HG03565 (cell line): ENCODE measurements around the gene PDE5A.

ENCODE experiments used
- ATAC-seq: cut with Tn5 transposase; IDR thresholded peaks from one replicate; pipeline ENCODE4 v1.9.1; 2021; ENCODE audit warnings: mild to moderate bottlenecking, moderate library complexity; ENCODE audit not compliant: unreplicated experiment

The PDE5A gene

GRCh38 chr4:119525005-119525749, 103.4 kb downstream of the PDE5A start:
- ATAC-seq, result no peak

- no peak for ATAC-seq
Measured at GRCh38 chr4:119523399-119523798, 105.2 kb downstream of the PDE5A start.

DNA sequence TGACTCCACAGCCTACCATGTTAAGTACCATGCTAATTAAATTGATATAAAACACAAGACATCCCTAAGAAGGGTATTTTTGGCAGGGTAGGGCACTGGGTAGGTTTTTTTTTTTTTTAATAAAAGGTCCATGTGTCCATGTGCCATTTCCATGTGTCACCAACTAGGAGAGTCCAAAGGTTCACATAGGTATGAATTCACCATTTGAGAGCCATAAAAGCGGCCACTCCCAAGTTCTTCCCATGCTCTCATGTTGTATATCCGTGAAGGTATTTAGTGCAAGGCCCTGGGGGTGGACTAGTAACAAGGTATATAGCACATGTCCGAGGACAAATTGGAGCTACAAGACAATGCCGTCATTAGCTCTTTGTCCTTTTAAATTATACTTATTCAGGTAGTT, 107.3 kb downstream of the PDE5A start:
- ATAC-seq, result no peak

DNA sequence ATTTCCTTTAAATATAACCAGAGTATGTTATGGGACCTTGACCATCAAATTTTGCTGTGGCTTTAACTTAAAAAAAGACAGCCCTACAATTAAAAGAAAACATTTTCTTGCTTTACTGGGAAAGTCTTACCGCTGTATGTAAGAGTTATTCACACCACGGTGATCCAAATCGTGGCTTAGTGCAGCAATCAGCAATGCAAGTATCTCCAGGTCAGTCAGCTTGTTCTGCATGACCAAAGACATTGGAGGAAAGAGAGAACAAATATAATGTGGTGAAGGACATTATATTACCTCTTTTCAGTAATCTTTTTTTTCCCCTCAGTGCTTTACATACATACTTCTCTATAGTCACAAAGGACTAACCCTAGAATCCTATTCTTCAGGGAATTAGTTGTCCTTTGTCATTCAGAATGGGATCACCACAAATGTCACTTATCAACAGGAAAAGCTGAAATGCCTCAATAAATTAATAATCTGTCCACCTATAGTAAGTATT, 109.6 kb downstream of the PDE5A start:
- ATAC-seq, result no peak

GRCh38 chr4:119518230-119518892, 110.2 kb downstream of the PDE5A start:
- ATAC-seq, result no peak

GRCh38 chr4:119517361-119518229, 111.0 kb downstream of the PDE5A start:
- no peak for ATAC-seq

DNA sequence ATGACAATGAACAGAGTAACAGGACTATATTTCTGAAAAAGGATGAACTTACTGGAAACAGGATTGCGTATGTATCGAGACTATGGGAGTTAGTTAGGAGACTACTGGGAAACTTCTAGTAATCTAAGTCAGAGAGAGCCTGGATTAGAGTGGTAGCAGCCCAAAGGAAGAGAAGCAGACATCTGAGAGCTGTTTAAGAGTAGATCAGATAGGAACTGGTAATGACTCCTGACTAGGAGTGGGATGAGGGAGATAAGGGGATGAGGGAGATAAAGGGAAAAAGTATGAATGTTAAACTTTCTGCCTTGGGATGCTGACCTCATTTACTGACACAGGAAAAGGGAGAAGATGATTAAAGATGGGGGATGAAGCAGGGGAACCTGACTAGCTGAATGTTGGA, 116.2 kb downstream of the PDE5A start:
- ATAC-seq, result no peak

DNA sequence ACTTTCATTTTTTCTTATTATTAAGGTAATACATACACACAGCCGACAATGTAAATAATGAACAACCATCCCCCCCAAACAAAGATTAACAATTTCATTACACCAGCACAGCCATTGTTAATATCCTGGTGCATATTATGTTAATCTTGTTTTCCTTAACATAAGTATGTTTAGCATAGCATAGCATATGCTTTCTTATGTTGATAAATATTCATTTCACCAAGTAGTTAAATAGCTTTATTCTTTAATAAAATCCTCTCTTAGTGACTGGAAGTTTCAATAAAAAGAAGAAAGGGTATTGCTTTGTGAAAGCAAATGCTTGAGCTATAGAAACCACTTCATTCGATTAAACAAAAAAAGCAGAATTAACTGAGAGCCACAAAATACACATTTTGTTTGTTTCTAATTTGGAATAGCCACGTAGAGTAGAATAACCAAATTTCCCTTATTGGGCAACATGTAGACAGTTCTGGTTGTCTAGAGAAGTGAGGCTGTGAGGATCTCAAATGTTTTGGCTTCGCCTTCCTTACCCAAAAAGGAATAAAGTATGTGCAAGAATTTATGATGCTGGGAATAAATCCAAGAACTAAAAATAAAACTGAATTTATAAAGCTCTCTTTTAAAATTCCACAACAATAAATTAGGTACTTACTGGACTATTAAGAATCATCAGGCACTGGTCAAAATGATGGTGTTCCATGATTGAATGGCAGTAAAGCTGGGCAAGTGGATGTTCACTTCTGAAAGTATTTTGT, 118.0 kb downstream of the PDE5A start:
- no peak for ATAC-seq

GRCh38 chr4:119508281-119508680, 120.3 kb downstream of the PDE5A start:
- ATAC-seq, result no peak

- ATAC-seq, result no peak
Measured at GRCh38 chr4:119506806-119507205, 121.8 kb downstream of the PDE5A start.

- ATAC-seq, result no peak
Measured at GRCh38 chr4:119504616-119505015, 124.0 kb downstream of the PDE5A start.

DNA sequence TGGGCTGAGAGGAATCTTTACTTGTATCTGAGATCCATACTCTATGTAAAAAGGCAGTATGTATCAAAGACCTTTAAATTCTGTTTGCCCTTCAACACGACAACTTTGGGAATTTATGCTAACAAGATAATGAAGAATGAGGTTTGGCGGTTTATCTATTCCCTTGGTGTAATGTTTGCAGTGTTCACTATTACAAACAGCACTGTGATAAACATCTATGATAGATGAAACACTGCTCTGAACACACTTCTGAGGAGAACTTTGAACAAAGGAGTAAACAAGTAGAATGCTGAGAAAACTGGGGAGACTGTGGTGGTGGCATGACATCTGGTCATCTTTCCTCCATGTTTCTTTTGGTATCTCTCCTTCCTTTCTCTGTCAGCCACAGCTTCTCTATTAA, 126.9 kb downstream of the PDE5A start:
- no peak for ATAC-seq

GRCh38 chr4:119498527-119498926, 130.1 kb downstream of the PDE5A start:
- no peak for ATAC-seq

- no peak for ATAC-seq
Measured at GRCh38 chr4:119493886-119494285, 134.7 kb downstream of the PDE5A start.

- no peak for ATAC-seq
Measured at GRCh38 chr4:119493419-119493818, 135.2 kb downstream of the PDE5A start.

DNA sequence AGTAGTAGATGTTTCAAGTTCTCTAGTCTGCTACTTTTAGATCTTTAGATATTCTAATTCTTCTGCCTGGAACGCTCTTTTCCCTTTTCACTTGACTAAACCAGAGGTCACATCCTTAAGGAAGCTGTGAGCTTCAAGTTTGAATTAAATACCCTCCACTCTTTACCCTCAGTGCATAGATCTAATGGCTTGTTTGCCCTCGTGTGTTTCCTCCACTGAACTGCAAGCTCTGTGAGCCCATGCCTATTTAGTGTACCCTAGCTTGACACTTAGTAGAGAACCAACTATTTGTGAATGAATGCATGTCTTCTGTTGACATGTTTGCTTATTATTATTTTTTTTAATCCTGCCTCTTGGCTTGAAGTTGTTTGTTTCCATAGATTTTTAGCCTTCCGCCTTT, 138.3 kb downstream of the PDE5A start:
- ATAC-seq, result no peak

DNA sequence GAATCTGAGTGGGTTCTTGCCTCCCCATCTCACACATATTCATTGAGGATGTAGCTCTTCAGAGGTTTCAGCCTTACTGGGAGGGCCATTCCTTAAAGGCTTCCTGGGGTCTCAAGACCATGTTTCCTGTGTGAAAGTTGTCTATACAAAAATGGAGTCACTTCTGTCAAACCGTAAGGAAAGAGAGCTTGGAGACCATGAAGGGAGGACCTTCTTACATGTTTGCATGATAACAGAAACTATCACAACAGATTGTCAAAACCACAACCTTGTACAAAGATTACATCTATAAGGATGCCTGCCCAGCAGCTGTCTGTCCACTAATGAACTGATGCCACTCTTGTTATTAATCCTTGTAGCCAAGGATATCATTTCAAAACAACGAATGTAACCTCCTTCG, 139.3 kb downstream of the PDE5A start:
- no peak for ATAC-seq

GRCh38 chr4:119480331-119480730, 148.3 kb downstream of the PDE5A start:
- no peak for ATAC-seq

GRCh38 chr4:119479835-119480234, 148.8 kb downstream of the PDE5A start:
- no peak for ATAC-seq

DNA sequence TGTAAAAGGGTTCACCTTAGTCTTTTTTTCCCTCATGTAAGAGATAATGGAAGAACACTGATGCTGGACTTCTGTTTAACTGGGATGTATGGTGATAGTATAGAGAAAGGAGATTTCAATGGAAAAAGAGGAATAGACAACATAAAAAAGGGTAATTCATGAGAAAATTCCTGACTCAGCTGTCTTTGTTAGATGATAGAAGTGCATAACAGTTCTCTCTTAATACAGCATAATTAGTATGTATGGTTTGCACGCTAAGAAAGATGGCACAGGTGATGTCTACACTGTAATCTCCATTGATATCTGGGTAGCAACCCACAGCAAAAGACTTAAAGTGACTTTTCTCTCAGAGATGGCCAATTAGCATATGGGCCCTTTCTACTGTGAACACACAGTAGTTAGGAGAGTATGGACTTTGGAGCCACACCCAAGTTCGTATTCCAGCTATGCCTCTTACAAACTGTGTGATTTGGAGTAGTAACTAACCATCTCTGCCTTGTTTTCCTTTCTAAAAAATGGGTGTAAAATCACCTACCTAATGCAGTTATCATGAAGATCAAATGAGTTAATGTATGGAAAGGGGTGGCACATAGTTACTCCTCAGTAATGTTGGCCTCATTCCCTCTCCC, 149.3 kb downstream of the PDE5A start:
- ATAC-seq, result no peak
